ENCODE results near the gene CALCOCO1. TPM values are rescaled to one million over a fixed set of nuclear protein-coding genes. Genes with fewer than 3 reads are reported as not detected.

The CALCOCO1 gene
- total and polyA plus RNA-seq, 12 donors: 48.0 to 187 (median 122) TPM

- Histone ChIP-seq H3K9me3 (replicated peaks in 1 of 3) (no peaks in the 10 kb centered on the region), H3K4me1 (replicated peaks in 1 of 2) (no peaks in the 10 kb centered on the region), H3K27ac (no peak overlapping the region), H3K4me3 (no peak overlapping the region), H3K36me3 (replicated peaks in 1 of 2) (peaks cover 0 to 96% of the 10 kb centered on the region in 2 donors), H3K27me3 (no peaks in the 10 kb centered on the region)
- WGBS, 4 donors: 88 to 94% (median 93%) methylated on average over 5 of the region's 5 CpGs
- intact Hi-C loops (cut with DNase I): no loop called here
- TF ChIP-seq POLR2A (IDR thresholded peaks at IDR 0.05) (no peak), CTCF (IDR thresholded peaks at IDR 0.05) (no peak)
- DNase-seq: no peak
These were observed 9.9 kb downstream of the CALCOCO1 start for GRCh38 chr12:53717319-53717718.

- WGBS, 4 donors: 88 to 99% (median 92%) methylated on average over 4 of the region's 4 CpGs
These were observed 13.2 kb downstream of the CALCOCO1 start for GRCh38 chr12:53714004-53714403.

GRCh38 chr12:53713516-53713915 is 13.7 kb downstream of the CALCOCO1 start:
- Histone ChIP-seq H3K36me3 (replicated peaks in 1 of 2) (peaks cover 0 to 63% of the 10 kb centered on the region in 2 donors), H3K4me1 (replicated peaks in 1 of 2) (no peaks in the 10 kb centered on the region), H3K4me3 (no peak overlapping the region), H3K9me3 (replicated peaks in 1 of 3) (no peaks in the 10 kb centered on the region), H3K27ac (no peak overlapping the region), H3K27me3 (no peaks in the 10 kb centered on the region)
- TF ChIP-seq POLR2A (IDR thresholded peaks at IDR 0.05): no peak
- no peak for TF ChIP-seq CTCF (IDR thresholded peaks at IDR 0.05)
- no peak for DNase-seq
- intact Hi-C loops (cut with DNase I): no loop called here
- 81 to 90% (median 86%) methylated on average over 6 to 9 of the region's 9 CpGs for WGBS, 4 donors

More at GRCh38 chr12:53714004-53714403, 13.2 kb downstream of the CALCOCO1 start:
- Histone ChIP-seq H3K4me1 (replicated peaks in 1 of 2) (no peaks in the 10 kb centered on the region), H3K27ac (no peak overlapping the region), H3K27me3 (no peaks in the 10 kb centered on the region), H3K9me3 (replicated peaks in 1 of 3) (no peaks in the 10 kb centered on the region), H3K4me3 (no peak overlapping the region), H3K36me3 (replicated peaks in 1 of 2) (peaks cover 0 to 68% of the 10 kb centered on the region in 2 donors)
- TF ChIP-seq CTCF (IDR thresholded peaks at IDR 0.05): no peak
- no peak for TF ChIP-seq POLR2A (IDR thresholded peaks at IDR 0.05)
- intact Hi-C loops (cut with DNase I): no loop called here
- DNase-seq: no peak

GRCh38 chr12:53712059-53712643 is 15.1 kb downstream of the CALCOCO1 start:
- WGBS, 4 donors: 72 to 81% (median 76%) methylated on average over 8 of the region's 8 CpGs
- no peak overlapping the region for H3K27ac ChIP-seq
- TF ChIP-seq CTCF (IDR thresholded peaks at IDR 0.05) (no peak), POLR2A (IDR thresholded peaks at IDR 0.05) (no peak)
- DNase-seq: no peak
- intact Hi-C loops (cut with DNase I): no loop called here
- no peaks in the 10 kb centered on the region for H3K27me3 ChIP-seq
- H3K36me3 ChIP-seq (replicated peaks in 1 of 2): peaks cover 0 to 52% of the 10 kb centered on the region in 2 donors
- H3K4me3 ChIP-seq: no peak overlapping the region
- no peaks in the 10 kb centered on the region for H3K4me1 ChIP-seq (replicated peaks in 1 of 2)
- no peaks in the 10 kb centered on the region for H3K9me3 ChIP-seq (replicated peaks in 1 of 3)

Data from adrenal gland (tissue), 12 donors.